HepG2 (cell line): ENCODE data around the gene SPATA25. TPM values are rescaled to one million over a fixed set of nuclear protein-coding genes. Genes with fewer than 3 reads are reported as not detected.

ENCODE experiments used
- BCLAF1 ChIP-seq: fragments of 450-650 bp; IDR thresholded peaks from 2 replicates; pipeline ENCODE4 v1.6.1; 2017; ENCODE audit warnings: mild to moderate bottlenecking
- BHLHE40 ChIP-seq: IDR thresholded peaks from 2 replicates; pipeline ENCODE4 v1.6.1; 2011; ENCODE audit warnings: low read length, improper control_type of control experiment
- FOXP1 ChIP-seq, 2 experiments: fragments of 450-650 bp in 1 of 2; IDR thresholded peaks; 2 replicates each; pipeline ENCODE4 v1.6.1; 2017 to 2018; ENCODE audit warnings: antibody characterized with exemption in 1 of 2
- HOXA7 ChIP-seq: sonication (generic); formaldehyde crosslinking; IDR thresholded peaks from 2 replicates; pipeline ENCODE4 v1.8.1; 2022; ENCODE audit warnings: mild to moderate bottlenecking, missing genetic modification reagents, moderate library complexity
- KLF6 ChIP-seq: IDR thresholded peaks from 2 replicates; pipeline ENCODE4 v1.8.0; 2016; ENCODE audit warnings: missing biosample characterization, missing genetic modification reagents
- MTA1 ChIP-seq: sonication (generic); formaldehyde crosslinking; IDR thresholded peaks from 2 replicates; pipeline ENCODE4 v1.4.0; 2020; ENCODE audit warnings: missing genetic modification reagents, mild to moderate bottlenecking, borderline replicate concordance
- NKX3-1 ChIP-seq: sonication (generic); formaldehyde crosslinking; IDR thresholded peaks from 2 replicates; pipeline ENCODE4 v1.5.0; 2020; ENCODE audit warnings: missing genetic modification reagents
- NRL ChIP-seq: sonication (generic); formaldehyde crosslinking; IDR thresholded peaks from 2 replicates; pipeline ENCODE4 v1.5.0; 2020; ENCODE audit warnings: missing genetic modification reagents, mild to moderate bottlenecking, moderate library complexity, borderline replicate concordance
- POGZ ChIP-seq: sonication (generic); formaldehyde crosslinking; IDR thresholded peaks from 2 replicates; pipeline ENCODE4 v1.4.0; 2020; ENCODE audit warnings: mild to moderate bottlenecking, missing genetic modification reagents
- RXRA ChIP-seq: sonication (generic); formaldehyde crosslinking; IDR thresholded peaks from 2 replicates; pipeline ENCODE4 v1.5.1; 2020; ENCODE audit warnings: missing genetic modification reagents
- ZFYVE20 ChIP-seq: sonication (generic); formaldehyde crosslinking; IDR thresholded peaks from 2 replicates; pipeline ENCODE4 v1.8.0; 2023; ENCODE audit warnings: low read depth, mild to moderate bottlenecking, moderate library complexity, missing genetic modification reagents, borderline replicate concordance
- ZKSCAN5 ChIP-seq: sonication (generic); formaldehyde crosslinking; IDR thresholded peaks from 2 replicates; pipeline ENCODE4 v1.5.1; 2020; ENCODE audit warnings: mild to moderate bottlenecking, missing genetic modification reagents
- ZNF317 ChIP-seq: sonication (generic); formaldehyde crosslinking; IDR thresholded peaks from 2 replicates; pipeline ENCODE4 v1.5.0; 2020; ENCODE audit warnings: mild to moderate bottlenecking, missing genetic modification reagents
- ZNF484 ChIP-seq: sonication (generic); formaldehyde crosslinking; IDR thresholded peaks from 2 replicates; pipeline ENCODE4 v1.5.1; 2020; ENCODE audit warnings: mild to moderate bottlenecking, low read depth, missing genetic modification reagents, borderline replicate concordance
- ZNF496 ChIP-seq: sonication (generic); formaldehyde crosslinking; IDR thresholded peaks from 2 replicates; pipeline ENCODE4 v1.8.1; 2023; ENCODE audit warnings: mild to moderate bottlenecking, moderate library complexity, missing genetic modification reagents; ENCODE audit not compliant: insufficient replicate concordance
- ZNF510 ChIP-seq: sonication (generic); formaldehyde crosslinking; IDR thresholded peaks from 2 replicates; pipeline ENCODE4 v1.4.0; 2020; ENCODE audit warnings: low read depth, mild to moderate bottlenecking, missing genetic modification reagents
- polyA plus RNA-seq, 8 experiments: library from polyadenylated mRNA; depleted of rRNA in 3 of 8; stranded (reverse) in 7 of 8; unstranded in 1 of 8; fragments of >200 nt; fragmentation: Illumina TruSeq in 4 of 8; extraction: Trizol in 4 of 8; gene quantifications; 2 replicates each; pipeline versions ENCODE4 v1.2.1 to v1.2.3, GENCODE V29; 2011 to 2016; ENCODE audit warnings: low read depth in 4 of 8, missing spikeins in 1 of 8, mixed read lengths in 1 of 8; ENCODE audit not compliant: insufficient read depth in 1 of 8
- total RNA-seq, 5 experiments: library from RNA; depleted of rRNA; stranded (reverse); fragments of >200 nt; fragmentation: Illumina TruSeq; extraction: Trizol; gene quantifications; 2 replicates each; pipeline ENCODE4 v1.2.3, GENCODE V29; 2016; ENCODE audit warnings: low read depth in 1 of 5
- TF ChIP-seq, protein P1 (sequence below): sonication (generic); formaldehyde crosslinking; IDR thresholded peaks from 2 replicates; pipeline ENCODE4 v1.4.0; 2020; ENCODE audit warnings: missing genetic modification reagents, borderline replicate concordance
- TF ChIP-seq, protein P2 (sequence below): sonication (generic); formaldehyde crosslinking; IDR thresholded peaks from 2 replicates; pipeline ENCODE4 v1.9.0; 2021; ENCODE audit warnings: missing genetic modification reagents, mild to moderate bottlenecking, borderline replicate concordance

SPATA25 gene
- total and polyA plus RNA-seq, 2 of the 13 experiments (the other 11 are each of a cell fraction or from before 2014, with no cell fraction given), result 4.8 to 7.6 TPM

GRCh38 chr20:45890985-45891983 is 3.9 kb upstream of the SPATA25 start, which contains the start of the genes CTSA and NEURL2 (continued):
- TF ChIP-seq, protein P1, sequence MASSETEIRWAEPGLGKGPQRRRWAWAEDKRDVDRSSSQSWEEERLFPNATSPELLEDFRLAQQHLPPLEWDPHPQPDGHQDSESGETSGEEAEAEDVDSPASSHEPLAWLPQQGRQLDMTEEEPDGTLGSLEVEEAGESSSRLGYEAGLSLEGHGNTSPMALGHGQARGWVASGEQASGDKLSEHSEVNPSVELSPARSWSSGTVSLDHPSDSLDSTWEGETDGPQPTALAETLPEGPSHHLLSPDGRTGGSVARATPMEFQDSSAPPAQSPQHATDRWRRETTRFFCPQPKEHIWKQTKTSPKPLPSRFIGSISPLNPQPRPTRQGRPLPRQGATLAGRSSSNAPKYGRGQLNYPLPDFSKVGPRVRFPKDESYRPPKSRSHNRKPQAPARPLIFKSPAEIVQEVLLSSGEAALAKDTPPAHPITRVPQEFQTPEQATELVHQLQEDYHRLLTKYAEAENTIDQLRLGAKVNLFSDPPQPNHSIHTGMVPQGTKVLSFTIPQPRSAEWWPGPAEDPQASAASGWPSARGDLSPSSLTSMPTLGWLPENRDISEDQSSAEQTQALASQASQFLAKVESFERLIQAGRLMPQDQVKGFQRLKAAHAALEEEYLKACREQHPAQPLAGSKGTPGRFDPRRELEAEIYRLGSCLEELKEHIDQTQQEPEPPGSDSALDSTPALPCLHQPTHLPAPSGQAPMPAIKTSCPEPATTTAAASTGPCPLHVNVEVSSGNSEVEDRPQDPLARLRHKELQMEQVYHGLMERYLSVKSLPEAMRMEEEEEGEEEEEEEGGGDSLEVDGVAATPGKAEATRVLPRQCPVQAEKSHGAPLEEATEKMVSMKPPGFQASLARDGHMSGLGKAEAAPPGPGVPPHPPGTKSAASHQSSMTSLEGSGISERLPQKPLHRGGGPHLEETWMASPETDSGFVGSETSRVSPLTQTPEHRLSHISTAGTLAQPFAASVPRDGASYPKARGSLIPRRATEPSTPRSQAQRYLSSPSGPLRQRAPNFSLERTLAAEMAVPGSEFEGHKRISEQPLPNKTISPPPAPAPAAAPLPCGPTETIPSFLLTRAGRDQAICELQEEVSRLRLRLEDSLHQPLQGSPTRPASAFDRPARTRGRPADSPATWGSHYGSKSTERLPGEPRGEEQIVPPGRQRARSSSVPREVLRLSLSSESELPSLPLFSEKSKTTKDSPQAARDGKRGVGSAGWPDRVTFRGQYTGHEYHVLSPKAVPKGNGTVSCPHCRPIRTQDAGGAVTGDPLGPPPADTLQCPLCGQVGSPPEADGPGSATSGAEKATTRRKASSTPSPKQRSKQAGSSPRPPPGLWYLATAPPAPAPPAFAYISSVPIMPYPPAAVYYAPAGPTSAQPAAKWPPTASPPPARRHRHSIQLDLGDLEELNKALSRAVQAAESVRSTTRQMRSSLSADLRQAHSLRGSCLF (CRISPR knock-in tag), result peak; percentile 89; the same call in 1 of the 2 replicates
- TF ChIP-seq MTA1 (peak; percentile 99), ZKSCAN5 (CRISPR knock-in tag) (no peak; the same call in 1 of the 2 replicates), KLF6 (CRISPR knock-in tag) (peak; percentile 100), ZFYVE20 (CRISPR knock-in tag) (peak; percentile 90), RXRA (CRISPR knock-in tag) (peak; percentile 100), ZNF496 (CRISPR knock-in tag) (no peak), ZNF484 (CRISPR knock-in tag) (0 out of 2 replicates have a peak, but pooled peaks have one; percentile 51), NKX3-1 (CRISPR knock-in tag) (peak; percentile 98), ZNF510 (CRISPR knock-in tag) (peak; percentile 99), HOXA7 (peak; percentile 89; the same call in 1 of the 2 replicates), FOXP1 (IDR thresholded peaks at IDR 0.05) (no peak), FOXP1 (CRISPR knock-in tag; IDR thresholded peaks at IDR 0.05) (peak; percentile 71; the same call in 1 of the 2 replicates), BCLAF1 (no peak), BHLHE40 (peak; percentile 98), POGZ (CRISPR knock-in tag) (peak; percentile 99), ZNF317 (CRISPR knock-in tag) (peak; percentile 89), NRL (peak; percentile 90; the same call in 1 of the 2 replicates)
- TF ChIP-seq, protein P2, sequence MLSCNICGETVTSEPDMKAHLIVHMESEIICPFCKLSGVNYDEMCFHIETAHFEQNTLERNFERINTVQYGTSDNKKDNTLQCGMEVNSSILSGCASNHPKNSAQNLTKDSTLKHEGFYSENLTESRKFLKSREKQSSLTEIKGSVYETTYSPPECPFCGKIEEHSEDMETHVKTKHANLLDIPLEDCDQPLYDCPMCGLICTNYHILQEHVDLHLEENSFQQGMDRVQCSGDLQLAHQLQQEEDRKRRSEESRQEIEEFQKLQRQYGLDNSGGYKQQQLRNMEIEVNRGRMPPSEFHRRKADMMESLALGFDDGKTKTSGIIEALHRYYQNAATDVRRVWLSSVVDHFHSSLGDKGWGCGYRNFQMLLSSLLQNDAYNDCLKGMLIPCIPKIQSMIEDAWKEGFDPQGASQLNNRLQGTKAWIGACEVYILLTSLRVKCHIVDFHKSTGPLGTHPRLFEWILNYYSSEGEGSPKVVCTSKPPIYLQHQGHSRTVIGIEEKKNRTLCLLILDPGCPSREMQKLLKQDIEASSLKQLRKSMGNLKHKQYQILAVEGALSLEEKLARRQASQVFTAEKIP (CRISPR knock-in tag), result peak; percentile 92; the same call in 1 of the 2 replicates
